Esophagus muscularis mucosa (tissue), 3 donors: ENCODE data around the gene PPP1R14C.

Source experiments
- POLR2A ChIP-seq: fragments of 450-650 bp; IDR thresholded peaks from one replicate; pipeline ENCODE4 v1.6.1; 2017; ENCODE audit warnings: antibody characterized with exemption, moderate library complexity, mild to moderate bottlenecking, low read depth
- POLR2AphosphoS5 ChIP-seq, 2 donors: sonication (generic); formaldehyde crosslinking; IDR thresholded peaks; one replicate each; pipeline ENCODE4 v1.6.1; 2017; ENCODE audit warnings: antibody characterized with exemption in 2 of 2
- TF ChIP-seq, protein P1 (sequence below), 3 experiments: fragments of 200-600 bp in 2 of 3; fragments of 450-650 bp in 1 of 3; sonication (generic) in 2 of 3; IDR thresholded peaks; one replicate each; pipeline ENCODE4 v1.5.1; 2017 to 2019; ENCODE audit warnings: antibody characterized with exemption in 3 of 3, mild to moderate bottlenecking in 2 of 3, moderate library complexity in 1 of 3

DNA sequence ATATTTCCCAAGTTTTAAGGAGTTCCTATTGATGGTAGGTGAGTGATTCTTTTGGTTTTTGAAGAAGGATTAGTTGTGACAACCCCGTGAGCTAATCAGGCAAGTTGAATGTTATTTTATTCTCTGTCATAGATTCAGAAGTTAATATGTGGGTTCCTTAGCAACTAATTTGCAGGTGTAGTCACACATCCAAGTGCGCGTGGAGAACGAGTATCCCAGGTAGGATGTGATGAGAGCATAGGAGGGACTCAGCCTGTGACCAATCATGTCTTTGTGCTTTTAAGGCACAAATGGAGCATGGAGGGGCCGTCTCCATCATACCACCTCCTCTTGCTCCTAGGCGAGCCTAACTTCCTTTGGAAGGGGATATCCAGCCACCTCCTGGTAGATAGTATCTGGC, 41.1 kb downstream of the PPP1R14C start:
- TF ChIP-seq POLR2A (no peak), POLR2AphosphoS5 (IDR thresholded peaks at IDR 0.05) (no peak)
- TF ChIP-seq, protein P1, sequence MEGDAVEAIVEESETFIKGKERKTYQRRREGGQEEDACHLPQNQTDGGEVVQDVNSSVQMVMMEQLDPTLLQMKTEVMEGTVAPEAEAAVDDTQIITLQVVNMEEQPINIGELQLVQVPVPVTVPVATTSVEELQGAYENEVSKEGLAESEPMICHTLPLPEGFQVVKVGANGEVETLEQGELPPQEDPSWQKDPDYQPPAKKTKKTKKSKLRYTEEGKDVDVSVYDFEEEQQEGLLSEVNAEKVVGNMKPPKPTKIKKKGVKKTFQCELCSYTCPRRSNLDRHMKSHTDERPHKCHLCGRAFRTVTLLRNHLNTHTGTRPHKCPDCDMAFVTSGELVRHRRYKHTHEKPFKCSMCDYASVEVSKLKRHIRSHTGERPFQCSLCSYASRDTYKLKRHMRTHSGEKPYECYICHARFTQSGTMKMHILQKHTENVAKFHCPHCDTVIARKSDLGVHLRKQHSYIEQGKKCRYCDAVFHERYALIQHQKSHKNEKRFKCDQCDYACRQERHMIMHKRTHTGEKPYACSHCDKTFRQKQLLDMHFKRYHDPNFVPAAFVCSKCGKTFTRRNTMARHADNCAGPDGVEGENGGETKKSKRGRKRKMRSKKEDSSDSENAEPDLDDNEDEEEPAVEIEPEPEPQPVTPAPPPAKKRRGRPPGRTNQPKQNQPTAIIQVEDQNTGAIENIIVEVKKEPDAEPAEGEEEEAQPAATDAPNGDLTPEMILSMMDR (IDR thresholded peaks at IDR 0.05), result no peak
